Heart right ventricle (tissue), 16 donors: ENCODE data around the gene TSR1. TPM values are rescaled to one million over a fixed set of nuclear protein-coding genes. Genes with fewer than 3 reads are reported as not detected.

Source experiments
- ATAC-seq, 8 donors: fragments of 200-7000 bp; cut with Tn5 transposase; one replicate each; pipeline ENCODE4 v1.9.1; 2020; ENCODE audit warnings: mild to moderate bottlenecking in 8 of 8, moderate library complexity in 8 of 8, moderate number of reproducible peaks in 1 of 8
- DNase-seq, 2 donors: peaks; one replicate each; pipeline ENCODE4 v3.0.0-alpha.2; 2020
- H3K27ac ChIP-seq, 10 donors: fragments of 200-600 bp; sonication (generic) in 2 of 10; one replicate each; pipeline versions ENCODE4 v1.5.0 to v1.8.0; 2020 to 2022; ENCODE audit warnings: mild to moderate bottlenecking in 3 of 10
- H3K27me3 ChIP-seq, 7 donors: fragments of 200-600 bp; one replicate each; pipeline ENCODE4 v1.8.0; 2021 to 2022; ENCODE audit warnings: mild to moderate bottlenecking in 2 of 7
- H3K36me3 ChIP-seq, 9 donors: fragments of 200-600 bp; sonication (generic) in 1 of 9; one replicate each; pipeline versions ENCODE4 v1.5.0 to v1.8.0; 2020 to 2022; ENCODE audit warnings: mild to moderate bottlenecking in 2 of 9
- H3K4me1 ChIP-seq, 9 donors: fragments of 200-600 bp; sonication (generic) in 1 of 9; one replicate each; pipeline versions ENCODE4 v1.5.0 to v1.8.0; 2020 to 2022; ENCODE audit warnings: mild to moderate bottlenecking in 4 of 9
- H3K4me3 ChIP-seq, 10 donors: fragments of 200-600 bp; sonication (generic) in 2 of 10; one replicate each; pipeline versions ENCODE4 v1.5.0 to v1.8.0; 2020 to 2022; ENCODE audit warnings: mild to moderate bottlenecking in 7 of 10, moderate library complexity in 2 of 10
- H3K9me3 ChIP-seq, 11 donors: fragments of 200-600 bp in 10 of 11; sonication (generic) in 2 of 11; one replicate each; pipeline versions ENCODE4 v1.5.0 to v1.8.0; 2013 to 2022; ENCODE audit warnings: mild to moderate bottlenecking in 2 of 11, control low read depth in 1 of 11, moderate library complexity in 1 of 11
- WGBS, 2 donors: extraction: QIAGEN DNeasy Blood & Tissue Kit; methylation state at CpG; one replicate each; pipeline ENCODE4 v1.1.7; 2013; ENCODE audit warnings: inconsistent platforms in 1 of 2; 5-methylcytosine and 5-hydroxymethylcytosine counted together
- intact Hi-C, 10 donors: fragments of 100-400 bp; cut with DNase I; formaldehyde crosslinking; loops; one replicate each; pipeline versions ENCODE4 v1.11.1 to v1.14.2; 2022
- polyA plus RNA-seq, 2 donors: library from polyadenylated mRNA; stranded (reverse); fragments of 200-250 nt; gene quantifications; one replicate each; pipeline ENCODE4 v1.2.3, GENCODE V29; 2013
- total RNA-seq, 10 donors: library from RNA; stranded (reverse); fragmentation: NEBNext Ultra II Directional in 3 of 10; extraction: Animal tissue kit (Norgen Biotek cat#: 25700) in 3 of 10; gene quantifications; one replicate each; pipeline versions ENCODE4 v1.2.1 to v1.2.4, GENCODE V29; 2021 to 2023
- TF ChIP-seq, protein P1 (sequence below), 9 donors: fragments of 200-600 bp; sonication (generic) in 2 of 9; IDR thresholded peaks; one replicate each; pipeline versions ENCODE4 v1.5.0 to v1.8.0; 2021 to 2022; ENCODE audit warnings: antibody characterized with exemption in 9 of 9, mild to moderate bottlenecking in 5 of 9, moderate library complexity in 1 of 9
- donor health status: Arrhythmogenic right ventricular cardiomyopathy.
- donor health status: ischemic (EF 13 %, LVEDD 7.1; RV severe dilation, severe dysfunction).
- donor health status: healthy with polysubstance abuse.
- donor health status: DM: no; HTN: yes; CAD: no.
- donor health status: DM: no; HTN: no; CAD: no.
- donor health status: ischemic (EF 25% LVEDD 6.9; RV normal size, moderate dysfunction).
- donor health status: ischemic (EF 25% LVEDD 5.7; RV mildly dilated, moderate dysfunction).
- donor health status: healthy.
- donor health status: DM: yes; HTN: yes; CAD: no.
- donor health status: Ischemic cardiomyopathy.
- donor health status: ischemic (EF 35%, LVEDD 5.7; RV mildly dilated, moderate dysfunction).
- donor health status: nonischemic (EF 11% LVEDD 7.7; RV severe dilation, severe dysfunction).
- donor health status: DM: yes; HTN: yes; CAD: no.
- donor health status: PGD.
- donor health status: ischemic (EF 29% LVEDD 5.4; RV normal size, mild dysfunction).
- donor health status: nonischemic (EF 23%, LVEDD 6.1; RV moderate dilation, normal function).

TSR1 gene
- total and polyA plus RNA-seq, 12 donors = 12.8 to 30.5 (median 22.5) TPM

GRCh38 chr17:2295575-2295974, 40.7 kb downstream of the TSR1 start:
- ATAC-seq (no peak), DNase-seq (no peak)
- H3K4me1 ChIP-seq = peaks cover 0 to 8% (median 0%) of the 10 kb centered on the region in 9 donors
- H3K9me3 ChIP-seq = no peaks in the 10 kb centered on the region
- H3K4me3 ChIP-seq = no peak overlapping the region
- peaks cover 0 to 100% (median 51%) of the 10 kb centered on the region in 9 donors for H3K36me3 ChIP-seq
- H3K27ac ChIP-seq = no peak overlapping the region
- WGBS, 2 donors = 75 to 83% methylated on average over 1 of the region's 1 CpG
- intact Hi-C loops = no loop called here
- no peaks in the 10 kb centered on the region for H3K27me3 ChIP-seq
- TF ChIP-seq, protein P1, sequence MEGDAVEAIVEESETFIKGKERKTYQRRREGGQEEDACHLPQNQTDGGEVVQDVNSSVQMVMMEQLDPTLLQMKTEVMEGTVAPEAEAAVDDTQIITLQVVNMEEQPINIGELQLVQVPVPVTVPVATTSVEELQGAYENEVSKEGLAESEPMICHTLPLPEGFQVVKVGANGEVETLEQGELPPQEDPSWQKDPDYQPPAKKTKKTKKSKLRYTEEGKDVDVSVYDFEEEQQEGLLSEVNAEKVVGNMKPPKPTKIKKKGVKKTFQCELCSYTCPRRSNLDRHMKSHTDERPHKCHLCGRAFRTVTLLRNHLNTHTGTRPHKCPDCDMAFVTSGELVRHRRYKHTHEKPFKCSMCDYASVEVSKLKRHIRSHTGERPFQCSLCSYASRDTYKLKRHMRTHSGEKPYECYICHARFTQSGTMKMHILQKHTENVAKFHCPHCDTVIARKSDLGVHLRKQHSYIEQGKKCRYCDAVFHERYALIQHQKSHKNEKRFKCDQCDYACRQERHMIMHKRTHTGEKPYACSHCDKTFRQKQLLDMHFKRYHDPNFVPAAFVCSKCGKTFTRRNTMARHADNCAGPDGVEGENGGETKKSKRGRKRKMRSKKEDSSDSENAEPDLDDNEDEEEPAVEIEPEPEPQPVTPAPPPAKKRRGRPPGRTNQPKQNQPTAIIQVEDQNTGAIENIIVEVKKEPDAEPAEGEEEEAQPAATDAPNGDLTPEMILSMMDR (IDR thresholded peaks at IDR 0.05) = no peak

GRCh38 chr17:2292100-2292499, 44.2 kb downstream of the TSR1 start:
- intact Hi-C loops = no loop called here
- DNase-seq (no peak), ATAC-seq (no peak)
- H3K36me3 ChIP-seq = peaks cover 0 to 100% (median 57%) of the 10 kb centered on the region in 9 donors
- H3K27ac ChIP-seq = no peak overlapping the region
- H3K4me3 ChIP-seq = no peak overlapping the region
- TF ChIP-seq, protein P1 (IDR thresholded peaks at IDR 0.05) = no peak
- peaks cover 0 to 8% (median 0%) of the 10 kb centered on the region in 9 donors for H3K4me1 ChIP-seq
- 85 to 86% methylated on average over 2 of the region's 2 CpGs for WGBS, 2 donors
- no peaks in the 10 kb centered on the region for H3K27me3 ChIP-seq
- no peaks in the 10 kb centered on the region for H3K9me3 ChIP-seq

GRCh38 chr17:2289878-2290478, 46.3 kb downstream of the TSR1 start:
- Histone ChIP-seq H3K27me3 (no peaks in the 10 kb centered on the region), H3K4me3 (no peak overlapping the region), H3K4me1 (no peaks in the 10 kb centered on the region), H3K27ac (no peak overlapping the region), H3K9me3 (no peaks in the 10 kb centered on the region), H3K36me3 (peaks cover 0 to 100% (median 37%) of the 10 kb centered on the region in 9 donors)
- intact Hi-C loops = loop anchor here in 4 of 10 donors (5.0 to 10.0 kb wide), 3 partner anchors 235 to 385 kb away; partner anchors contain the start of gene HIC1 (in 1 of the 4)
- TF ChIP-seq, protein P1 (IDR thresholded peaks at IDR 0.05) = no peak
- WGBS, 2 donors = 93 to 97% methylated on average over 5 of the region's 5 CpGs
- DNase-seq = no peak
- no peak for ATAC-seq

DNA sequence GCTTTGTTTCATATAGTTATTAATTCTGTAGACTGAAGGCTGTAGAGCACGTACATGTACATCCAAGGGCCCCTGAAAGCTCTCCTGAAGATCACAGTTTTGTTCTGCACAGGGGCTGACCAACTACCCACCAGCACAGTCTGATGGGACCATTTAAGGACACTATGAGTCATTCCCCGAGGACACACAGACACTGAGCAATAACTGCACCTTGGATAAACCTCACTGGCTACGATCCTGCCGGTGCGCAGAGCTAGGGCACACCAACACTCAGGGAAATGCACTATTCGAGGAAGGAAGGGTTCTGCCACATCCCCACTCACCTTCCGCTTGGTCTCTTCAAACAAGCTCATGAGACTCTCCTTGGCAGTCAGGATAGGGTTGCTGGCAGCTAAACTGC, 53.0 kb downstream of the TSR1 start:
- no peak for DNase-seq
- Histone ChIP-seq H3K27ac (no peak overlapping the region), H3K36me3 (peaks cover 0 to 100% (median 55%) of the 10 kb centered on the region in 9 donors), H3K27me3 (no peaks in the 10 kb centered on the region), H3K9me3 (no peaks in the 10 kb centered on the region), H3K4me3 (no peak overlapping the region), H3K4me1 (peaks cover 0 to 13% (median 0%) of the 10 kb centered on the region in 9 donors)
- no peak for ATAC-seq
- TF ChIP-seq, protein P1 (IDR thresholded peaks at IDR 0.05) = no peak
- intact Hi-C loops = loop anchor here in 5 of 10 donors (2.0 to 10.0 kb wide), 6 partner anchors 41 to 379 kb away; partner anchors contain the start of gene HIC1 (in 4 of the 5)
- WGBS, 2 donors = 86 to 93% methylated on average over 7 of the region's 7 CpGs
